ENCODE data around the gene TMEM72. TPM values are rescaled to one million over a fixed set of nuclear protein-coding genes. Genes with fewer than 3 reads are reported as not detected.

Gene TMEM72
- total and polyA plus RNA-seq, 2 of the 13 experiments (the other 11 are each of a cell fraction or from before 2014, with no cell fraction given), result 0.04 TPM; not detected in 1

DNA sequence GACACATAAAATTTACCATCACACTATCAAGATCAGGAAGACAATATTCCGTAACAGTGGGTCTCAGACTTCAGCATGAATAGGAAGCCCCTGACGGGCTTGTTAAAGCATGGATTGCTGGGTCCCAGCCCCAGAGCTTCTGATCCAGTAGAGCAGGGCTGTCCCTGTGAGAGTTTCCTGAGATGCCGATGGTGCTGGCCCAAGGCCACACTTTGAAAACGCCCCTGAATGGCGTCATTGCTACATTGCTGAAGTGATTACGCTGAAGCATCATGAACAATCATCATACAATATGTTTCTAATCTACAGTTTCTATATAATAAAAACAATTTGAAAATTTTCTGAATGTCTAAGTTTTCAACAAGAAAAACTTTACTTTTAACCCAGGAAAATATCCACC lies 38.0 kb upstream of the TMEM72 start:
- Histone ChIP-seq H3K9me3 (ENCODE audit: low read length) (no peaks in the 10 kb centered on the region), H3K27me3 (ENCODE audit: control insufficient read depth in 1 of 2, insufficient read depth in 2 of 2, low read length in 2 of 2) (peaks cover 0 to 7% of the 10 kb centered on the region in 2 experiments; a peak in 2 of 5 replicates), H3K4me3 (replicated peaks in 1 of 3; ENCODE audit: insufficient read depth in 1 of 3, low read depth in 2 of 3, low read length in 3 of 3) (no peak overlapping the region), H3K79me2 (ENCODE audit: insufficient read depth, low read length) (no peaks in the 10 kb centered on the region), H3K4me2 (ENCODE audit: low read depth, low read length) (no peak overlapping the region), H2AFZ (ENCODE audit: low read length) (no peak overlapping the region), H3K27ac (ENCODE audit: extremely low read length, insufficient read depth, low read length) (no peak overlapping the region), H3K4me1 (ENCODE audit: insufficient read depth, low read length) (peaks cover 8% of the 10 kb centered on the region; the same call in 1 of the 2 replicates), H3K36me3 (replicated peaks in 1 of 2; ENCODE audit: control insufficient read depth in 1 of 2, insufficient read depth in 2 of 2, low read length in 2 of 2) (no peaks in the 10 kb centered on the region), H3K9ac (ENCODE audit: insufficient read depth, low read depth, low read length) (no peak overlapping the region), H4K20me1 (ENCODE audit: insufficient read depth, low read length) (no peaks in the 10 kb centered on the region)
- BruUV-seq (replicated peaks), result no TSS peak
- ATAC-seq, result no peak
- 43% methylated on average over 6 of the region's 6 CpGs for WGBS (ENCODE audit: low lambda C conversion rate)
- ChIA-PET CTCF (ENCODE audit: low intra/inter-chr PET ratio, low total read pairs) (no interaction called here), POLR2A (no interaction called here)
- FAIRE-seq, result no peak
- in situ Hi-C loops (cut with HindIII; ENCODE audit: extremely low pct_ligation_motif_present, low pct_unique_long_range_greater_than_20kb) (no loop called here), intact Hi-C loops (cut with micrococcal nuclease; ENCODE audit: unreplicated experiment) (no loop called here)
- TF ChIP-seq MEF2D (CRISPR knock-in tag; IDR thresholded peaks at IDR 0.05), result no peak
- no peak for DNase-seq (ENCODE audit: low spot score)

DNA sequence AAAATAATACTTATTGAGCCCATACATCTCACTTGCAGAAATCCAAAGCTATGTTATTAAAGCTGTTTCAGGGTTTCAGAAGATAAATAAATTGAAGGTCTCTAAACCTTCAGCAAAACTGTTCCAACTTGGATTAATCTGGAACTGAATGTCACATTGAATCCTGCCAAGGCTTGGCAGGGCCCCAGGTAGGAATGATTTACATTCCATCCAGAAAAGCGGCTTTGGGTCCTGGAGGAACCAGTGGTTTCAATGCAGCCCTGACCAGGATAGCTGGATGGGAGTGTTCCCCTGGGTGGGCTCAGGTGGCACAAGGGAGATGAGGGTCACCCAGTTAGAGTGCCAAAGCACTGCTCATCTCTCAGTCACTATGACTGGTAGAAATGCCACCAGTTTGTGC lies 37.0 kb upstream of the TMEM72 start:
- TF ChIP-seq SAP130 (CRISPR knock-in tag; IDR thresholded peaks at IDR 0.05; ENCODE audit: low read depth), result no peak
- no peak for TF ChIP-seq ZNF652 (CRISPR knock-in tag; IDR thresholded peaks at IDR 0.05; ENCODE audit: borderline replicate concordance, low read depth)
- TF ChIP-seq ZKSCAN5 (CRISPR knock-in tag; IDR thresholded peaks at IDR 0.05), result no peak
- no peak for TF ChIP-seq ZNF569 (CRISPR knock-in tag; IDR thresholded peaks at IDR 0.05; ENCODE audit: borderline replicate concordance)
- no peak for TF ChIP-seq SRF (IDR thresholded peaks at IDR 0.05; ENCODE audit: low read depth, low read length)
- TF ChIP-seq PAX8 (CRISPR knock-in tag; IDR thresholded peaks at IDR 0.05; ENCODE audit: borderline replicate concordance), result no peak
- TF ChIP-seq, protein P1, sequence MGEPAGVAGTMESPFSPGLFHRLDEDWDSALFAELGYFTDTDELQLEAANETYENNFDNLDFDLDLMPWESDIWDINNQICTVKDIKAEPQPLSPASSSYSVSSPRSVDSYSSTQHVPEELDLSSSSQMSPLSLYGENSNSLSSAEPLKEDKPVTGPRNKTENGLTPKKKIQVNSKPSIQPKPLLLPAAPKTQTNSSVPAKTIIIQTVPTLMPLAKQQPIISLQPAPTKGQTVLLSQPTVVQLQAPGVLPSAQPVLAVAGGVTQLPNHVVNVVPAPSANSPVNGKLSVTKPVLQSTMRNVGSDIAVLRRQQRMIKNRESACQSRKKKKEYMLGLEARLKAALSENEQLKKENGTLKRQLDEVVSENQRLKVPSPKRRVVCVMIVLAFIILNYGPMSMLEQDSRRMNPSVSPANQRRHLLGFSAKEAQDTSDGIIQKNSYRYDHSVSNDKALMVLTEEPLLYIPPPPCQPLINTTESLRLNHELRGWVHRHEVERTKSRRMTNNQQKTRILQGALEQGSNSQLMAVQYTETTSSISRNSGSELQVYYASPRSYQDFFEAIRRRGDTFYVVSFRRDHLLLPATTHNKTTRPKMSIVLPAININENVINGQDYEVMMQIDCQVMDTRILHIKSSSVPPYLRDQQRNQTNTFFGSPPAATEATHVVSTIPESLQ (CRISPR knock-in tag; conservative IDR thresholded peaks at IDR 0.05), result no peak
- TF ChIP-seq SNAPC2 (CRISPR knock-in tag; IDR thresholded peaks at IDR 0.05), result no peak
- in situ Hi-C loops (cut with HindIII; ENCODE audit: extremely low pct_ligation_motif_present, low pct_unique_long_range_greater_than_20kb), result no loop called here
- CTCF ChIA-PET (ENCODE audit: low intra/inter-chr PET ratio, low total read pairs), result no interaction called here
- Histone ChIP-seq H2AFZ (ENCODE audit: low read length) (no peak overlapping the region), H3K4me2 (ENCODE audit: low read depth, low read length) (no peak overlapping the region), H3K9ac (ENCODE audit: insufficient read depth, low read depth, low read length) (no peak overlapping the region), H4K20me1 (ENCODE audit: insufficient read depth, low read length) (no peaks in the 10 kb centered on the region), H3K36me3 (replicated peaks in 1 of 2; ENCODE audit: control insufficient read depth in 1 of 2, insufficient read depth in 2 of 2, low read length in 2 of 2) (no peaks in the 10 kb centered on the region), H3K9me3 (ENCODE audit: low read length) (no peaks in the 10 kb centered on the region), H3K4me1 (ENCODE audit: insufficient read depth, low read length) (peaks cover 16% of the 10 kb centered on the region), H3K27ac (ENCODE audit: extremely low read length, insufficient read depth, low read length) (no peak overlapping the region), H3K27me3 (ENCODE audit: control insufficient read depth in 1 of 2, insufficient read depth in 2 of 2, low read length in 2 of 2) (peaks cover 0 to 11% of the 10 kb centered on the region in 2 experiments; a peak in 2 of 5 replicates), H3K79me2 (ENCODE audit: insufficient read depth, low read length) (no peaks in the 10 kb centered on the region), H3K4me3 (replicated peaks in 1 of 3; ENCODE audit: insufficient read depth in 1 of 3, low read depth in 2 of 3, low read length in 3 of 3) (no peak overlapping the region)
- no peak for ATAC-seq
- no TSS peak for BruUV-seq (replicated peaks)
- no peak for DNase-seq (ENCODE audit: low spot score)
- no peak for FAIRE-seq
- POLR2A ChIA-PET, result no interaction called here
- intact Hi-C loops (cut with micrococcal nuclease; ENCODE audit: unreplicated experiment), result no loop called here
- WGBS (ENCODE audit: low lambda C conversion rate), result 0% methylated on average over 1 of the region's 1 CpG
